HG03135 (cell line): ENCODE measurements around the gene DIAPH3.

Source experiments
- ATAC-seq: cut with Tn5 transposase; IDR thresholded peaks from one replicate; pipeline ENCODE4 v1.9.1; 2021; ENCODE audit warnings: mild to moderate bottlenecking, moderate library complexity; ENCODE audit not compliant: unreplicated experiment

Gene DIAPH3

DNA sequence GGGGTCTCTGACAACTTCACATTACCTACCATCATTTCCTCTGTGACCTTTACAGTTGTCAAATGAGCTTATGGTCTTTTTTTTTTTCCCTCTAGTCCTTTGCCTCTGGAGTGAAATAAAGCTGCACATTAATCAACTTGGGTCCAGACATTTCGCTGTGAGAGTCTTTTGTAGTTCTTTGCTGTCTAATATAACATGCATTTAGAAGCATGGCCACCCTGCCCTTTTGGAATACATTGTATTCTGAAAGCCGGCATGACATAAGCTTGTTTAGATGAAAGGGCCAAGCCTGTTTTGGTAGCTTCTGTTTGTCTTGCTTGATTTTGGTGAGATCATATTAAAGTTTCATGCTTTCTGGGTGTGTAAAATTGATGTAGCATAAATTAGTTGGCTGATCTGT, 509.8 kb downstream of the DIAPH3 start:
- ATAC-seq: no peak

- no peak for ATAC-seq
Observed at GRCh38 chr13:59651479-59651878, 512.2 kb downstream of the DIAPH3 start.

GRCh38 chr13:59643906-59644626, 519.7 kb downstream of the DIAPH3 start:
- ATAC-seq: no peak

GRCh38 chr13:59643364-59643841, 520.3 kb downstream of the DIAPH3 start:
- no peak for ATAC-seq

DNA sequence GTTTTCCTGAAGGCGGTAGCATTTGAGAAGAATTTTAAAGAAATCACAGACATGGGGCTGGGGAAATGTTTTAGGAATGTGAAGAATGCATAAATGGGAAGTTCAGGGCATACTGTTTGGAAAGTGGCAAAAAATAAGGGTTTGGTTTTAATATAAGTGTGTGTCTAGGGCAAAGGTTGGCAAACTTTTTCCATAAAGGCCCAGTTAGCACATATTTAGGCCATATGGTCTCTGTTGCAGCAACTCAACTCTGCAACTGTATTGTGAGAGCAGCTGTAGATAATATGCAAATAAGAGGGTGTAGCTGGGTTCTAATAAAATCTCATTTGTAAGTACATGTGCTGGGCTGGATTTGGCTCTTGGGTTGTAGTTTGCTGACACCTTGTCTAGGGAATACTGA, 521.9 kb downstream of the DIAPH3 start:
- no peak for ATAC-seq

DNA sequence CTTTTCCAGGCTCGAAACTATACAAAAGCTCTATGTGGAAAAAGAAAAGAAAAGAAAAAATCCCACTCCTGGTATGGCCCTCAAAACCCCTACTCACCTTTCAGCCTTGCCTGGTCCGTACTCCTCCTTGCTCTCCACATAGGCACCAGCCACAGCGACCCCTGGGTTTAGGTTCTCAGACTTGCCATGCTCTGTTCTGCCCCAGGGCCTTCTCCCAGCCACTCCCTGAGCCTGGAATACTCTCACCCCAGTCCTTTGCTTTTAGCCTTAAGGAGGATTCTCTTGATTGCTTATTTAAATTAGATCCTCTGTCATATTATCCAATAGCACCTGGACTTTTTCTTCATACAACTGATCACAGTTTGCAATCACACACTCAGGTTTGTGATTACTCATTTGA, 522.5 kb downstream of the DIAPH3 start:
- no peak for ATAC-seq

- no peak for ATAC-seq
Observed at GRCh38 chr13:59638404-59638803, 525.3 kb downstream of the DIAPH3 start.

DNA sequence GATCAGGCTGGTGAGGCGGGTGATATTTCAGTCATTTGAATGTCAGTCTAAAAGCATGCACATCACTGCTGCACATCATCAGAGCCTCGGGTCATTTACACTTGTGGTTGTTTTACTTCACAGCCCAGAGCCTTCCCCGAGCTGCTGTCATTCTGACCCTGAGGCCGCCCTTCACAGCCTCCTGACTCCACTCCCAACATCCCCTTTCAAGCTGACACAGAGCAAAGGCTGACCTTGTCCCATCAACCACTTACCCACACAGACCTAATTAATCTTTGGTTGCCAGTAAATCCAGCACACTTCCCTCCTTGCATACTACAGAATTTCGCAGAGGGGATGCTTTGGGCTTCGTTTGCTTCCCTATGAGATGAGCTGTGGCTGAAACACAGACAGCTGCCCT, 528.1 kb downstream of the DIAPH3 start:
- no peak for ATAC-seq

DNA sequence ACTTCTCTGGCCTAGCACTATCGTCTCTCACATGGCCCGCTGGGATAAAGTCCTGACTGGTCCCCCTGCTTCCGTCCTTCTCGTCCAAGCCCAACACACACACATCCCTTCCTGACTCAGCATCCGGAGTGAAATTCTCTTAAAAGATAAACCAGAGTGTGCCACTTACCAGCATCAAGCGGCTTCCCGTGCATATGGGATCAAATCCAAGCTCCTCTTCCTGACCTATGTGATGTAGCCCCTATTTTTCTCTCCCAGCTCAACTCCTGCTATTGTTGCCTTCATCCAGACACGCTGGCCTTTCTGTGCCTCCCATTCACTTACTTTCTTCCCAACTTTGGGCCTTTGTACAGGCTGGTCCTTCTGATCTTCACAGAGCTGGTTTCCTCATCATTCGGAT, 530.4 kb downstream of the DIAPH3 start:
- ATAC-seq: no peak

DNA sequence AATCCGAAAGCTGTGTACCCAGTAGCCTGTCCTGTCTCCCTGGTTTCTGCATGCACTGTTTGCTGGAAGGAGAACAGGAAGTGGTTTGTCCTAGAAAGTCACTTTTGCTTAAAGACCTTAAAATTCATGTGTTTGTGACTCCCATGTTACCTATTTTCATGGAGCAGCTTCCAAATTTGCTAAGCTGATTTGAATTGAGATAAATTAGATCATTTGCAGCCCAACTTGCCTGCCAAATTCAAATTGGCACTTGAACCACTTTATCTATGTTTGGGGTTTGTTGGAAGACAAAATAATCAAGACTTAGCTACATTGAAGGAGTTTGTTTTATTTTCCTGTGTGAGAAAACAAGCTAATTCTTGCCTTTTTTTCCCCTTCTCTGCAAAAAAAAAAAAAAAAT, 532.5 kb downstream of the DIAPH3 start:
- ATAC-seq: no peak

DNA sequence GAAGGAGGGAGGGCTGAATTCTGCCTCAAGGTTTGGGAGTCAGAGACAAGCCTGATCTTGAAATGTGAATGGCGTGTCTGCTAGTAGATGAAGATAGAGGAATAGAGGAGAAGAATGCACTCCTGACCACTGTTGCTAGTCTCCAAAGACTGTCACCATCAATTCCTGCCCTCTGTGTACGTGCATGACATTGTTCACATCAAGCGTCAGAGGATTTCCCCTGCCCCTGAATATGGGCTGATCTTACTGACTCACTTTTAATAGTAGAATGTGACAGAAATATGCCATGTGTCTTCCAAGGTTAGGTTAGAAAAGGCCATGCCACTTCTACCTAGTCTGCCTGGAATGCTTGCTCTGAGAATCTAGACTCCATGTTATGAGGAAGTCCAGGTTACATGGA, 538.6 kb downstream of the DIAPH3 start:
- ATAC-seq: no peak

GRCh38 chr13:59623206-59623915, 540.4 kb downstream of the DIAPH3 start:
- ATAC-seq: no peak

GRCh38 chr13:59621773-59622172, 542.0 kb downstream of the DIAPH3 start:
- ATAC-seq: no peak
